GM12873 (cell line): ENCODE results near the gene IL4.

Experiments used
- TF ChIP-seq, protein P1 (sequence below): IDR thresholded peaks from 2 replicates; pipeline ENCODE4 v1.5.1; 2012; ENCODE audit warnings: low read depth, mild to moderate bottlenecking, moderate library complexity, low read length, control low read depth; ENCODE audit not compliant: insufficient read depth; ENCODE audit errors: missing control alignments

The IL4 gene

GRCh38 chr5:132659598-132660493, 13.9 kb upstream of the IL4 start:
- TF ChIP-seq, protein P1, sequence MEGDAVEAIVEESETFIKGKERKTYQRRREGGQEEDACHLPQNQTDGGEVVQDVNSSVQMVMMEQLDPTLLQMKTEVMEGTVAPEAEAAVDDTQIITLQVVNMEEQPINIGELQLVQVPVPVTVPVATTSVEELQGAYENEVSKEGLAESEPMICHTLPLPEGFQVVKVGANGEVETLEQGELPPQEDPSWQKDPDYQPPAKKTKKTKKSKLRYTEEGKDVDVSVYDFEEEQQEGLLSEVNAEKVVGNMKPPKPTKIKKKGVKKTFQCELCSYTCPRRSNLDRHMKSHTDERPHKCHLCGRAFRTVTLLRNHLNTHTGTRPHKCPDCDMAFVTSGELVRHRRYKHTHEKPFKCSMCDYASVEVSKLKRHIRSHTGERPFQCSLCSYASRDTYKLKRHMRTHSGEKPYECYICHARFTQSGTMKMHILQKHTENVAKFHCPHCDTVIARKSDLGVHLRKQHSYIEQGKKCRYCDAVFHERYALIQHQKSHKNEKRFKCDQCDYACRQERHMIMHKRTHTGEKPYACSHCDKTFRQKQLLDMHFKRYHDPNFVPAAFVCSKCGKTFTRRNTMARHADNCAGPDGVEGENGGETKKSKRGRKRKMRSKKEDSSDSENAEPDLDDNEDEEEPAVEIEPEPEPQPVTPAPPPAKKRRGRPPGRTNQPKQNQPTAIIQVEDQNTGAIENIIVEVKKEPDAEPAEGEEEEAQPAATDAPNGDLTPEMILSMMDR = no peak

DNA sequence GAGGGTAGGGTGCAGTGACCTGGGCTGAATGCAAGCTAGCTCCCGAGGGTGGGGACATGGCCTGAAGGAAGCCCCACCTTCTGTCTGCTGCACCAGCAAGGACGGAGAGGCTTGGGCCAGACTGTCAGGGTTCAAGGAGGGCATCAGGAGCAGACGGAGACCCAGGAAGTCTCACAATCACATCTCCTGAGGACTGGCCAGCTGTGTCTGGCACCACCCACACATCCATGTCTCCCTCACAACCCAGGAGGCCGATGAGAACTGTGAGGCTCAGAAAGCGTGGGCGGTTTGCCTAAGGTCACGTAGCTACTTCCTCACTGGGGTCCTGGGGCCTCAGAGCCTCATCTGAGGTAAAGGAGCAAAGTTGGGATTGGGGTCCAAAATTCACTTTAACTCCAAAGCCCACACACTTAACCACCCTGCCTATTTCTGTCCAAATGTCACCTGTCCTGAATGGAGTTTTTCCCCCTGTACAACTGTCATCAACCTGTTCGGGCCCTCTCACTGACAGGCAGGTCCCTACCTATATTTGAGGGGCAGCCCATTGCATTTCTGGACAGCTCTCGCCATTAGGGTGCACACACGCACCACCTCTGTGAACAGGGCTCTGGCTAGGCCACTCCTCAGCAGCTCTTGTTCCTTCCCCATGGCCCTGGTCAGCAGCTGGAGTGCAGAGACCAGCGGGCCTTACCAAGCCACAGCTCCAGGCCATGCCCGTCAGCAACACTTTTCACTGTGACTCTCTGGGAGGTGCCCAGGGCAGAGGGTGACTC, 12.4 kb upstream of the IL4 start:
- TF ChIP-seq, protein P1 = peak; percentile 2

- TF ChIP-seq, protein P1 = no peak
Observed at GRCh38 chr5:132662004-132662401, 11.8 kb upstream of the IL4 start.

DNA sequence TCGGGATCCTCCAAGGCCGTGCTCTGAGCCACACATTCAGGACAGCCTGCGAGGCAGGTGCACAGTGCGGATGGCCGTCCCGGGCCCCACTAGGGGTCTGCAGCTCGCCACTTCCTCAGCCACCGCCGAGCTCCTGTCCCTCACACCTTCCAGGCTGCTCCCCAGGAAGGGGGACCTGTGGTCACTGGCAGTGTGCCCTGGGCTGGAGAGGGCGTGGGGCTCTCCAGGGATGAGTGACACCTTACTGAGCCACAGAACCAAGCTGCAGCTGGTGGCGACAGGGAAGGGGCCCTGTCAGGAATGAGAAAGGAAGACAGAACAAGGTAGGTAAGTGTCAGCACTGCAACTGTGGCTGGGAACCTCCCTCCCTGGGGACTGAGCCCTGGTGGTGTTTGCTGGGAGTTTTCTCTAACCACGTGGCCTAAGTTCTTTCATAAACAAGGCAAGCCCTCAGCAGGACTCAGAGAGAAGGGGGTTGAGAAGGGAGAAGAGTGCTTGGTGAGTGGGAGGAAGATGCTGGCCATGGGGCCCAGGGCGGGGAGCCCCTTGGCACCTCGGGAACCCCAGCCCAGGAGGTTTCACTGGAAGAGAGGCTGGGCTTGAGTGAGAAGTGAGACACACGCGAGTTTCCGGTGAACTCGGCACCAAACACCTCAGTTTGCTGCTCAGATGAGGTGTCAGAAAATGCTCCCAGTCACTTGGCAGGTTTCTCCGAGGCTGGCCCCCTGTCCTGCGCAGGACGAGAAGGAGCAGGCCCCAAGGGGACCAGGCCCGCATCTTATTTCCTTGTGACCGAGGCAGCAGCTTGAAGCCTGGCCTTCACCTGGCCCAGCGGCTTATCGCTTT, 10.6 kb upstream of the IL4 start:
- TF ChIP-seq, protein P1 = peak; percentile 17

GRCh38 chr5:132663771-132664695, 9.8 kb upstream of the IL4 start:
- TF ChIP-seq, protein P1 = no peak

DNA sequence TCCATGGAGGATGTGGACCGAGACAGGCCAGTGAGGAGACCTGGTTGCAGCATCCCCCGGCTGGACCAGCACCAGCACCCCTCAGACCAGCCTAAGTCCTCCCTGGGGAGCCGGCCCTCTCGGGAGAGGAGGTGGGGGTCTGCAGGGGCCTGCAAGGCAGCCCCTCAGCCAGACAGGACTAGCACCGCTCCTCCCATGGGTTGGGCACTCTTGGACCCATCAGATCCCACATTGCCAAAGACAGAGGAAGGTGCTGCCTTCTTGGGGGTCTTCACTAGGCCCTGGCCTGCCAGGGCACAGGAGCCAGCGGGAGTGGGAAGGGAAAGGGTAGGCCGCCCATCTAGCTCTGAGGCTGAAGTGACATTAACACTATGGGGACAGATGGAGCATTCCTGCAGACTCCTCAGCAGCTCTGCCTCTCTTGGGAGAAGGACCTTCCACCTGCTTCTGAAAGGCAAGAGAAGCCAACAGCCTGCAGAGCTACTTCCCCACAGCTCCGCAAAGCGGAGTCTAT, 9.0 kb upstream of the IL4 start:
- TF ChIP-seq, protein P1 = no peak
